Measurements from ENCODE around the gene CDH11.

- TF ChIP-seq RFX5 (IDR thresholded peaks at IDR 0.05; ENCODE audit: low read depth, low read length) (no peak), MXI1 (IDR thresholded peaks at IDR 0.05; ENCODE audit: borderline replicate concordance, low read depth, low read length) (no peak)
Measured at GRCh38 chr16:65037556-65037955, 84.3 kb downstream of the CDH11 start.
